DMS79 (cell line): ENCODE data around the gene FGF5.

Experiments
- DNase-seq: peaks from one replicate; lab custom pipeline; 2025; lab: John Stamatoyannopoulos, UW

Gene FGF5

GRCh38 chr4:80340036-80340435, 73.6 kb downstream of the FGF5 start:
- no peak for DNase-seq
